NCI-H2081 treated with DMSO at 0.1 percent for 48 hours (cell line): ENCODE results near the gene EXOC3.

Experiments
- DNase-seq: peaks from one replicate; lab custom pipeline; 2025; lab: John Stamatoyannopoulos, UW

Gene EXOC3

DNA sequence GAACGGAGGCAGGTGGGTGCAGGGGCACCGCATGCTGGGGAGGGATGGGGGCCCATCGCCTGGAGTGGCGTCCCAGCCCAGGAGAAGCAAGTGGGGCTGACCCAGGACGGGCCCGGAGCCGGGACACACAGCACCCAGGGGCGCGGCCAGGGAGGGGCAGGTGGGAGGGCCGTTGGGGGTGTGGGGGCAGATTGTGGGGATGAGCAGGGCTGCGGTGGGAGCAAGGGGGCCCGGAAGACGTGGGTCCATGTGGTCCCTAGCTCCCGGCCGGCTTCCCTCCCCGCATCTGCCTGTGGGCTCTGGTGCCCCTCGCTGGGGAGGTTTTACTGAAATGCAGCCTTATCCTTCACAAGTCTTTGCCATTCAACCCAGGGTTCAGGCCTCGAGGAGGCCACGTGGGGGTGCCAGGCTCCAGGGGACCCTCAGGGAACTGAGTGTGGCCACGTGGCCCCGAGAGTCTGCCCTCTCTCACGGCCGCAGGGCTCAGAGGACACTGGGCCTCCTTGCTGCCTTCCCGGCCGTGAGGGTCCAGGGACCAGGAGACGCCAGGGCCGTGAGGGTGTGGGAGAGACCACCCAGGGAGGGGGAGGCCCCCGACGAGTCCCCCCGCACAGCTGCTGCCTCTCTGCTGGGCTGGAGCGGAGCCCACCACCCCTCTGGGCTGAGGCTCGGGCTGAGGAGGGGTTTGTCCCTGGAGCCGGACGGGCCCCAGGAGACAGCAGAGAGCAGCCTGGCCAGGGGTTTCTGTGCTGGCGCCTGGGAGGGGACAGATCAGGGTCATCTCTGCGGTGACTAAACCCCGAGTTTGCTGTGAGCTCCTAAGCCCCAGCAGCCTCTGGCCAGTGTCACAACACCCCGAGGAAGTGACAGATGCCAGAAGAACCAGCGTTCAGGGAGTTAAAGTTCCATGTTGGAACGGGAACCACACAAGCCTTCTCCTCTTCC lies 46.0 kb downstream of the EXOC3 start:
- no peak for DNase-seq

GRCh38 chr5:489689-490080 lies 46.7 kb downstream of the EXOC3 start:
- DNase-seq = no peak

DNA sequence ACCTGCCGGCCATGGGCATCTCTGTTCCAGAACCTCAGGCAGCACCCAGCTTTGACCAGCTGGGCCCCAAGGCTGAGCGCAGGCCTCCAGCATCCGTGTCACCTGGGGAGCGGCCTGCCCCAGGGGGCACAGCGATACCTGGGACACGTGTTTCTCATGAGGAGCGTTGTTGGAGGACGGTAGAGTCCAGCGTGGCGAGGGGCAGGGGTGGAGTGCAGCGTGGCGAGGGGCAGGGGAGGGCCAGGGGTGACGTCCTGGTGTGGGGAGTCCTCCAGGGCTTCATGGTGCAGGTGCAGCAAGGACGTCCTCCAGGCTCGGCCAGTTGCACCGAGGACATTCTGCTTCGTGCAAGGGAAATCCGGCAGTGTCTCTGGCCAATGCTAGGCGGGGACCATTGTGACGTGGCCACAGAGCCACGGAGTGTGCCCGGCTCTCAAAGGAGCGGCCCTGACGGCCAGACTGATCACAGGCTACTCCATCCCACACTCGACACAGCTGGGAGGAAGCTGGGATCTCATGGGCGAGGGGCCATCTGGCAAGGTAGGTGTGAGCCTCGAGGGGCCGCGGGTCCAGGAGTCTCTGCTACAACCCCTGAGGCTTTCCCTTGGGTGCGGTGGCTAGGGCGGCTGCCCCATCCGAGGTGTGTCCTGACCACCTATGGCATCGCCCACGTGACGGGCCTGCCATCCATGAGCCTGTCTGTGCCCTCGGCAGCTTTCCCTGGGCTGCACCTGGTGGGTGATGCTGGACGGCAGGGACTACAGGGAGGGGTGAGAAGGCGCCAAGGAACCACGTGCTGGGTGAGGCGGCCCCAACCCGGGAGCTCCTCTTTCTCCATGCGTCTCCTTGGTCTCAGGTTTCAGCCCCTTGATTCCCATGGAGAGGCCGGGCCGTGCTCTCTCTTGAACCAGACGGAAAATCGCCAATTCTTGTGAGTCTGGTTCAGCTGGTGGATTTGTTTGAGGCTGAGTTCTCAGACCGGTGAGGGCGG lies 47.4 kb downstream of the EXOC3 start:
- DNase-seq = no peak

DNA sequence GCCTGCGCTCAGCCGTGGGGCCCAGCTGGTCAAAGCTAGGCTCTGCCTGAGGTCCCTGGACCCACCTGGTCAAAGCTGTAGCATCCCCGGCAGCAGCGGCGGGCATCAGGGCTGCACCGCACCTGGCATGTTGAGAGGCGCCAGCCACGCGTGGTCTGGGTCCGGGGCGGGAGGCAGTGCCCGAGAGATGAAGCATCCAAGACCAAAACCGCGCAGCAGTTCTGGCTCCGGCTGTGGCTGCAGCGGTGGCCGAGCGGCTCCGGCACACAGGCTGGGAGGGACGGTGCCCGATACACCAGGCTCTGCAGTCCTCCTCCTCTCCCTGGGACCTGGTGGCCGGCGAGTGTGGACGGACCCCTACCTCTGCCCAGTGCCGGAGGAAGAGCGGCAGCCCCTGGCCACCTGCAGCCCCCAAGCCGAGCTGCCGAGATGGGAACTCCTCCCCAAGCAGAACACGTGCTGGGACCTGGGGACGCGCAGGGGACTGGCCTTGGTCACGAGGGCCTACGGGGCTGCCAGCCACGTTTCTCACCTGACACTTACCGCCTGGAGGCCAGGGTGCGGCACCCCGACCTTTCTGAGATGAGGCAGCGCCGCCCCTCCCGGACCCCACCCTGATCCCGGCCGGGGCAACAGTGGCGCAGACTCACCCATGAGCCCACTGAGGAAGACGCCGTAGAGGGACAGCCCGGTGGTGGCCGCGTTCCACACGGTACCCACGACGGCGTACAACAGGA lies 48.3 kb downstream of the EXOC3 start:
- DNase-seq = no peak

GRCh38 chr5:491856-492155 lies 48.8 kb downstream of the EXOC3 start:
- DNase-seq = no peak

DNA sequence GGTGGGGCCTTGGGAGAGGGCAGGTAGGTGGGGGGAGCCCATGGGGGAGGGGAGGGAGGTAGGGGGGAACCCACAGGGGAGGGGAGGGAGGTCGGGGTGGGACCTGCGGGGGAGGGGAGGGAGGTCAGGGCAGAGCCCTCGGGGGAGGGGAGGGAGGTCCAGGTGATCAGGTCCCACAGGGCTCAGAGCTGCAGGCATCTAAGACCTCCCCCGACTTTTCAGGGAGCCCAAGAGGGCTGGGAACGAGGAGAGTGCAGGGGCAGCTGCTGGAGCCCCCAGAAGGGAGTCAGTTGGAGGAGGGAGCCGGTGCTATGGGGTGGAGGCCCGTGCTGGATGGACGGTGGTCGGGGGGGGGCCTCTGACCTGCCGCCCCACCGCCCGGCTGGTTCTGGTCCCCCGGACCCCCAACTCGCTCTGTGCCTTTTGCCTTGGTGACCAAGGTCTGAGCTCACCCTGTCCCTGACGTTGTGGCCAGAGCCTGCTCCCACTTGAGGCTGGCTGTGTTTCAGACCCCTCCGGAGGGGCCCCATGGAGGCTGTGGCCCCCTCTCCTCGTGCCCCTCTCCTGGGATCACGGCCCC lies 49.4 kb downstream of the EXOC3 start:
- DNase-seq = no peak

GRCh38 chr5:493119-493701 lies 50.2 kb downstream of the EXOC3 start:
- no peak for DNase-seq

DNA sequence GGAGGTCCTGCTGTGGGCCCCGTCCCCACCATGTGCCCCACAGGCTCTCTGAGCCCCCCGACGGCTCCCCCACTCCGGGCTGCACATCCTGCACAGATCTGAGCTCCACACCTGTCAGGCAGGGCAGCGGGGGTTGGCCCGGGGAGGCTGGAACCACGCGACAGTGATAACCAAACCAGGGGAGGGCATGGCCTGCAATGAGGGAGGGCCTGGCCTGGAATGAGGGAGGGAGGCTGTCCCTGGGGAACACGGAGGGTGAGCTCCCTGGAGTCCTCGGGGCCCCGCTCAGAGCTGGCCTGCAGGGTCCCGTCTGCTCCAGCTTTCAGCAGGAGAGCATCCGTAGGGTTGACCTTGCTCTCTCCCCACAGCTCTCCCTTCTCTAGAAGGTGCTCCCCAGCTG lies 50.8 kb downstream of the EXOC3 start:
- no peak for DNase-seq

GRCh38 chr5:494667-495255 lies 51.8 kb downstream of the EXOC3 start:
- DNase-seq = no peak

GRCh38 chr5:496028-496427 lies 53.1 kb downstream of the EXOC3 start:
- no peak for DNase-seq

DNA sequence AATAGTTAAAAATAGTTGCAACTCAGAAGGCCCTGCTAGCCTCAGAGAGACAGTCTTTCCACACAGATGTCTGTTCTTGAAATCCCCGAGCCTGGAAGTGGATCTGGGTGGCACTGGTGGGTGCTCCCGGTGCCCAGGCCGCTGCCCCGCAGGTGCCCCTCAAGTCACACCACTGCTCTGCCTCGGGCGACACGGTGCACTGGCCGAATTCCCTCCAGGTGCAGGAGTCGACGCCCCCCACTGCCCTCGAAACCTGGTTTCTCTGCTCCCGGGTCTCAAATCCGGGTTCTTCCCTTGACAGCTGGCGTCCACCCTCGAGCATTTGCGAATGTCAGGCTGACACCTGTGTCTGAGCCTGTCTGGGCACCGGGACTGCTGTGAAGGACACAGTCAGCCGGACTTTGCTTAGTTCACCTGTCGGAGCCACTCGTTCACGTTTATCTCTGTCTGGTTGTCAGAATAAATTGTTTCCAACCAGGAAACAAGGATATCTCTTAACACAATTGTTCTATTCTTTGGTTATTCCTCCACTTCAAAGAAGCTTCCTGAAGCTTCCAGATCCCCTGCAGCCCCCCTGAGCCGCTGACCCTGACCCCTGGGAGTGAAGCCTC lies 54.2 kb downstream of the EXOC3 start:
- no peak for DNase-seq

DNA sequence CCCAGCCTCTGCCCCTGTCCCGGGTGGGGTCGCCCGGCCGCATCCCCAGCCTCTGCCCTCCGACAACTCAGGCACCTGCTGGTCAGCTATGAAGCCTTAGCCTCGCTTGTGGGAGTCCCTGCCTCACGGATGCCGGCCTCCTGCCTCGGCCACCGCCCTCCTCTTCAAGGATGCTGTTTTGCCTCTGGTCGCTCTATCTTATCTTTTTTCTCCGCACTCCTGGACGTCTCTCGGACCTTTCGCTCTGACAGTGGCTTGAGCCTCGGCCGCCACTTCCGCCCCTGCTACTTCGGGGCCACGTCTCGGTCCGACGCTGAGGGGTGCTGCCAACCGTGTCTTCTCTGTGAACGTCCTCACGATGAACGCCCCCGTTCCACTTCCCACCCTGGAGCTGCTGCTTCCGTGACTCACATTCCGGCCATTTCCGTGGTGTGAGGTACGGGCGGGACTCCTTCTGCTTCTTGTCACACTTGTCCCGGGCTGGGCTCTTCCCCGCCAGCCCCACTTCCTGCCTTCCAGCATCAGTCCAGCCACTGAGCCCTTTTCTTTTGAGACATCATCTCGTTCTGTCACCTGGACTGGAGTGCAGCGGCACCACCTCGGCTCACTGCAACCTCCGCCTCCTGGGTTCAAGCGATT lies 55.0 kb downstream of the EXOC3 start:
- DNase-seq = no peak

DNA sequence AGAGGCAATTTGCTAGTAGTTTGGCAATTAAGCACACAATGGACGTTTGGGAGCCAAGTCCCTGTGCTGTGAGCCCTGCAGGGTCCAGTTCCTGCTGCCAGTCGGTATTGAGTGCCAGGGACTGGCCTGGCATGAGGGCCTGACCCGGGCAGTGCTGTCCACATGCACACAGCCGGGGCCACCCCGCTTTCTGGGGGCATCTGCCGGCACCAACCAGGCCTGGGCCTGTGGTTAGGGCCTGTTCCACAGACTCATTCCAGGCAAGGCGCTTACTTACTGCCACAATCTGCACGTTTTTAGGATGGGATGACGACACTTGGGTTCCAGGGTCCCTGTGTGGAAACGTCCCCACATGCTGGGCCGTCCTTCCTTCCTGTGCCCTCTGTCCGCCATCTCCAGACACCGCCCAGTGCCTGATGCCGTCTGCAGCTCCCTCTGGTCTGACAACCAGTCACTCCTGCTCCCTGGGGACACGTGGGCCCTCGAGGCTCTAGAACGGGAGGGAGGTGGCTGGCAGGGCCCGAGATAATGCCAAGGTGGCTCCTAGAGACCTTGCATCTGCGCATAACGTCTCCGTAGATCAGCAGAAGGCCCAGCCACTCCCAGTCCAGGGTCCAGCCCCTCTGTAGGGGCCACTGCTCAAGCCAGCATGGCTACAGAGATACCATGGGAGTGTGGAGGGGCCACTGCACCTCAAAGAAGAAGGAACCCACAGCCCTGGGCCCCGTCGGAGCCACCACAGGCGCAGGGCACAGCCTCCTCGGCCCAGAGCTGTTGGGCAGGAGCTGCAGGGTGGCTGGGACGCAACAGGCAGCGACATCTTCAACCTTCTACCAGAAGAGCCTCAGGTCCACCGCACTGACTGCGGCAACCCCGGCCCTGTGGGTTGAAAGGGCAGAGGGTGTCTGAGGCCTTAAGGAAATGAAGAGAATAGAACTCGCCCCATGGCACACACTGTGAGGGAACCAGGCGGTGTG lies 56.5 kb downstream of the EXOC3 start:
- no peak for DNase-seq

GRCh38 chr5:500491-500890 lies 57.5 kb downstream of the EXOC3 start:
- no peak for DNase-seq

DNA sequence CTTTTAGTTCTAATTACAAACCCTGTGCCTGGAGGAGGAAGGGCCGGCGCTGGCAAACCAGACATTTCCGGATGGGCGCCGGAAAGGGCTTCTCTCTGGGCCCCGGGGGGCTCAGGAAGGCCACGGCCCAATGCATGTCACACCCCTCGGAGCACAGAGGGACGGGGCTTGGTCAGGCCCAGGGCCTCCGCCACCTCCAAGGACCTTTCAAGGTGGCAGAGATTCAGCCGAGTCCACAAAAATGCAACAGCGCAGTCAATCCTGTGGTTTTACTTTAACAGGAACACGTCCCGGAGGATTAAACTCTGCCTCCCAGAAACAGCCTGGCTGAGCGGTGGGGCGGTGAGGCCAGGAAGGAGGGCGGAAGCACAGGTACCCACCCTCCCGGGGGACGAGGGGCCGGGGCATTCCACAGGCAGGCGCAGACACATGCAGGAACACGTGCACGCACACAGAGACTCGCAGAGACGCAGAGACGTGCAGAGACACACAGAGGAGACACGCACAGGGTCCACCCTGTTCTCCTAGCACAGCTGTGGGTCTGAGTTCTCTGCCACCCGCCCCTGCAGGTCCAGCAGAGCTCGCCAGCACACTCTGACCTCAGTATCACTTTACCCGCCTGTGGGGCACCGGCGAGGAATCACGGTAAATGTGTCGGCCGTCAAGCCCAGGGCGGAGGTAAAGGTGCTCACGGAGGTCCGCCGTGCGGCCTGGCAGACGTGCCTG lies 58.3 kb downstream of the EXOC3 start:
- DNase-seq = no peak

GRCh38 chr5:501831-502184 lies 58.8 kb downstream of the EXOC3 start:
- DNase-seq = no peak

DNA sequence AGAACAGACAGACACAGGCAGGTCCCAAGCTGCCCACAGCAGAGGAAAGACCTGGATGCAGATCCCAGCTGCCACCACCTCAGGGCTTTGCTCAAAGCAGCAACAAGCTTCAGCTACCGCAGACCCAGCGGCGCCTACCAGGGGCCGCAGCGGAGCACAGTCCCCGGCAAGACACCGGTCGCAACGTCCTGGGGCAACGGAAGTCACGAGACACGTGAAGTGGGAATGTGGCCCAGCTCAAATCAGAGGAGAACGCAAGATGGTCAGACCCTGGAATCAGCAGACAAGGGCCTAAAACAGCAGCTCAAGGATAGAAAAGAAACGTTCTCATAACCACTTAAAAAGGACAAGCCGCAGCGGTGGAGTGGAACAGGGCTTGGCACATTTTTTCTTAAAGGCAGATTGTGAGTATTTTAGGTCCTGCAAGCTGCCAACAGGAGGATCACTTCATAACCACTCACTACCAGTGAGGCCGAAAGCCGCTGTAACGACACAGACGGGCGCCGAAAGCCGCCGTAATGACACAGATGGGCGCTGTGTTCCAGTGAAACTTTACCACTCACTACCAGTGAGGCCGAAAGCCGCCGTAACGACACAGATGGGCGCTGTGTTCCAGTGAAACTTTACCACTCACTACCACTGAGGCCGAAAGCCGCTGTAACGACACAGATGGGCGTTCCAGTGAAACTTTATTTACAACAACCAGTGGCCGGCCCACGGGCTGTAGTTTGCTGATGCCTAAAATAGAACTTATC lies 59.5 kb downstream of the EXOC3 start:
- DNase-seq = no peak
